Measurements from ENCODE around the gene SULT6B1.

Gene SULT6B1

GRCh38 chr2:37168217-37168981 lies 20.1 kb downstream of the SULT6B1 start:
- TF ChIP-seq SIN3A (IDR thresholded peaks at IDR 0.05; ENCODE audit: borderline replicate concordance, insufficient read depth, low read length), result no peak
- no peak for TF ChIP-seq REST (IDR thresholded peaks at IDR 0.05; ENCODE audit: insufficient read depth in 1 of 2, low read depth in 2 of 2, low read length in 2 of 2)
- TF ChIP-seq TAF1 (IDR thresholded peaks at IDR 0.05; ENCODE audit: borderline replicate concordance, insufficient read depth, low read length), result no peak

- TF ChIP-seq POLR2AphosphoS5 (IDR thresholded peaks at IDR 0.05; ENCODE audit: low read depth, low read length), result no peak
- no peak for TF ChIP-seq SIN3A (IDR thresholded peaks at IDR 0.05; ENCODE audit: borderline replicate concordance, insufficient read depth, low read length)
- TF ChIP-seq FOXP2 (optimal IDR thresholded peaks at IDR 0.05; ENCODE audit: borderline replicate concordance, extremely low read depth, extremely low read length, insufficient read depth), result no peak
- TF ChIP-seq REST (IDR thresholded peaks at IDR 0.05; ENCODE audit: insufficient read depth in 1 of 2, low read depth in 2 of 2, low read length in 2 of 2), result no peak
- TF ChIP-seq TAF1 (IDR thresholded peaks at IDR 0.05; ENCODE audit: borderline replicate concordance, insufficient read depth, low read length), result no peak
Measured at GRCh38 chr2:37167636-37168180, 20.8 kb downstream of the SULT6B1 start.

- TF ChIP-seq POLR2AphosphoS5 (IDR thresholded peaks at IDR 0.05; ENCODE audit: low read depth, low read length) (no peak), TAF1 (IDR thresholded peaks at IDR 0.05; ENCODE audit: borderline replicate concordance, insufficient read depth, low read length) (no peak), FOXP2 (optimal IDR thresholded peaks at IDR 0.05; ENCODE audit: borderline replicate concordance, extremely low read depth, extremely low read length, insufficient read depth) (no peak), SIN3A (IDR thresholded peaks at IDR 0.05; ENCODE audit: borderline replicate concordance, insufficient read depth, low read length) (no peak)
Measured at GRCh38 chr2:37164757-37165156, 23.7 kb downstream of the SULT6B1 start.

- TF ChIP-seq FOXP2 (optimal IDR thresholded peaks at IDR 0.05; ENCODE audit: borderline replicate concordance, extremely low read depth, extremely low read length, insufficient read depth), result no peak
- peak; percentile 36; the same call in 1 of the 2 replicates for TF ChIP-seq TAF1 (IDR thresholded peaks at IDR 0.05; ENCODE audit: borderline replicate concordance, insufficient read depth, low read length)
- no peak for TF ChIP-seq SIN3A (IDR thresholded peaks at IDR 0.05; ENCODE audit: borderline replicate concordance, insufficient read depth, low read length)
- TF ChIP-seq REST (IDR thresholded peaks at IDR 0.05; ENCODE audit: insufficient read depth in 1 of 2, low read depth in 2 of 2, low read length in 2 of 2), result no peak
- TF ChIP-seq POLR2AphosphoS5 (IDR thresholded peaks at IDR 0.05; ENCODE audit: low read depth, low read length), result peak; percentile 57; the same call in 1 of the 2 replicates
Measured at GRCh38 chr2:37156857-37157714, 31.4 kb downstream of the SULT6B1 start, which contains the start of gene EIF2AK2. TSS of gene EIF2AK2 (minus strand) at chr2:37156980. CDS start at chr2:37147806, 9,174 bp downstream.
